HepG2 (cell line): ENCODE data around the gene VPREB3. TPM values are rescaled to one million over a fixed set of nuclear protein-coding genes. Genes with fewer than 3 reads are reported as not detected.
A peak's percentile ranks its signal among the peaks of the same experiment; 100 is the strongest.

Experiments used
- CREB1 ChIP-seq, 2 experiments: fragments of 450-650 bp in 1 of 2; IDR thresholded peaks; 2 replicates each; pipeline ENCODE4 v1.6.1; 2016 to 2017; ENCODE audit warnings: control low read depth in 1 of 2, mild to moderate bottlenecking in 1 of 2, missing compliant biosample characterization in 1 of 2, missing genetic modification characterization in 1 of 2
- CREM ChIP-seq, 2 experiments: sonication (generic) in 1 of 2; formaldehyde crosslinking in 1 of 2; IDR thresholded peaks; 2 replicates each; pipeline versions ENCODE4 v1.4.0 to v1.6.1; 2016 to 2020; ENCODE audit warnings: antibody characterized with exemption in 1 of 2, mild to moderate bottlenecking in 1 of 2, missing genetic modification reagents in 1 of 2
- CSRNP1 ChIP-seq: sonication (generic); formaldehyde crosslinking; IDR thresholded peaks from 2 replicates; pipeline ENCODE4 v1.8.1; 2023; ENCODE audit warnings: mild to moderate bottlenecking, missing genetic modification reagents
- HCFC1 ChIP-seq: fragments of 150-350 bp; IDR thresholded peaks from 2 replicates; pipeline ENCODE4 v1.6.1; 2014; ENCODE audit warnings: low read depth, low read length
- IKZF5 ChIP-seq: IDR thresholded peaks from 2 replicates; pipeline ENCODE4 v1.6.1; 2018; ENCODE audit warnings: missing genetic modification reagents, mild to moderate bottlenecking, missing compliant biosample characterization
- KAT7 ChIP-seq: IDR thresholded peaks from 2 replicates; pipeline ENCODE4 v1.6.1; 2018; ENCODE audit warnings: borderline replicate concordance, missing compliant biosample characterization
- KLF9 ChIP-seq: IDR thresholded peaks from 2 replicates; pipeline ENCODE4 v1.6.1; 2016; ENCODE audit warnings: low read depth
- KMT2A ChIP-seq: sonication (generic); formaldehyde crosslinking; IDR thresholded peaks from 2 replicates; pipeline ENCODE4 v1.4.0; 2020; ENCODE audit warnings: missing genetic modification reagents
- MEIS2 ChIP-seq: sonication (generic); formaldehyde crosslinking; IDR thresholded peaks from 2 replicates; pipeline ENCODE4 v1.9.0; 2021; ENCODE audit warnings: mild to moderate bottlenecking, missing genetic modification reagents
- MXI1 ChIP-seq: IDR thresholded peaks from 3 replicates; pipeline ENCODE4 v1.6.1; 2012; ENCODE audit warnings: low read depth, low read length, inconsistent platforms, borderline replicate concordance
- SOX6 ChIP-seq, 2 experiments: fragments of 450-650 bp in 1 of 2; sonication (generic) in 1 of 2; formaldehyde crosslinking in 1 of 2; IDR thresholded peaks; 2 replicates each; pipeline versions ENCODE4 v1.4.0 to v1.6.1; 2017 to 2020; ENCODE audit warnings: antibody characterized with exemption in 1 of 2, mild to moderate bottlenecking in 1 of 2, missing genetic modification reagents in 1 of 2
- TARDBP ChIP-seq: sonication (generic); formaldehyde crosslinking; IDR thresholded peaks from 2 replicates; pipeline ENCODE4 v1.8.0; 2022; ENCODE audit warnings: mild to moderate bottlenecking, missing genetic modification reagents
- XBP1 ChIP-seq: sonication (generic); formaldehyde crosslinking; IDR thresholded peaks from 2 replicates; pipeline ENCODE4 v1.5.0; 2020; ENCODE audit warnings: missing genetic modification reagents
- YY1 ChIP-seq: IDR thresholded peaks from 2 replicates; pipeline ENCODE4 v1.6.1; 2011; ENCODE audit warnings: low read length, low read depth, moderate library complexity, mild to moderate bottlenecking; ENCODE audit not compliant: insufficient read depth, insufficient replicate concordance
- ZFY ChIP-seq: sonication (generic); formaldehyde crosslinking; IDR thresholded peaks from 2 replicates; pipeline ENCODE4 v1.4.0; 2020; ENCODE audit warnings: missing genetic modification reagents
- ZNF18 ChIP-seq: sonication (generic); formaldehyde crosslinking; IDR thresholded peaks from 2 replicates; pipeline ENCODE4 v1.8.0; 2022; ENCODE audit warnings: mild to moderate bottlenecking, missing genetic modification reagents; ENCODE audit not compliant: insufficient replicate concordance
- ZNF383 ChIP-seq: sonication (generic); formaldehyde crosslinking; IDR thresholded peaks from 2 replicates; pipeline ENCODE4 v1.4.0; 2020; ENCODE audit warnings: missing genetic modification reagents, mild to moderate bottlenecking, borderline replicate concordance
- ZNF607 ChIP-seq: sonication (generic); formaldehyde crosslinking; IDR thresholded peaks from 2 replicates; pipeline ENCODE4 v1.5.1; 2020; ENCODE audit warnings: missing genetic modification reagents, mild to moderate bottlenecking, borderline replicate concordance
- ZNF614 ChIP-seq: IDR thresholded peaks from 2 replicates; pipeline ENCODE4 v1.6.1; 2018; ENCODE audit warnings: missing biosample characterization, missing genetic modification reagents, inconsistent platforms, borderline replicate concordance
- ZNF704 ChIP-seq: sonication (generic); formaldehyde crosslinking; IDR thresholded peaks from 2 replicates; pipeline ENCODE4 v1.8.1; 2023; ENCODE audit warnings: mild to moderate bottlenecking, inconsistent platforms, moderate library complexity, missing genetic modification reagents, borderline replicate concordance
- ZNF83 ChIP-seq: sonication (generic); formaldehyde crosslinking; IDR thresholded peaks from 2 replicates; pipeline ENCODE4 v1.4.0; 2020; ENCODE audit warnings: missing genetic modification reagents, mild to moderate bottlenecking, borderline replicate concordance
- ZSCAN9 ChIP-seq: IDR thresholded peaks from 2 replicates; pipeline ENCODE4 v1.6.1; 2016; ENCODE audit warnings: borderline replicate concordance
- polyA plus RNA-seq, 8 experiments: library from polyadenylated mRNA; depleted of rRNA in 3 of 8; stranded (reverse) in 7 of 8; unstranded in 1 of 8; fragments of >200 nt; fragmentation: Illumina TruSeq in 4 of 8; extraction: Trizol in 4 of 8; gene quantifications; 2 replicates each; pipeline versions ENCODE4 v1.2.1 to v1.2.3, GENCODE V29; 2011 to 2016; ENCODE audit warnings: low read depth in 4 of 8, missing spikeins in 1 of 8, mixed read lengths in 1 of 8; ENCODE audit not compliant: insufficient read depth in 1 of 8
- total RNA-seq, 5 experiments: library from RNA; depleted of rRNA; stranded (reverse); fragments of >200 nt; fragmentation: Illumina TruSeq; extraction: Trizol; gene quantifications; 2 replicates each; pipeline ENCODE4 v1.2.3, GENCODE V29; 2016; ENCODE audit warnings: low read depth in 1 of 5

Gene VPREB3
- total and polyA plus RNA-seq, 2 of the 13 experiments (the other 11 are each of a cell fraction or from before 2014, with no cell fraction given) = 0.22 TPM; not detected in 1

- TF ChIP-seq IKZF5 (CRISPR knock-in tag) = no peak; the same call in 1 of the 2 replicates
- no peak for TF ChIP-seq CREM (IDR thresholded peaks at IDR 0.05)
- no peak for TF ChIP-seq CREM (CRISPR knock-in tag; IDR thresholded peaks at IDR 0.05)
- TF ChIP-seq CREB1 (IDR thresholded peaks at IDR 0.05) = no peak
- TF ChIP-seq CREB1 (CRISPR knock-in tag; IDR thresholded peaks at IDR 0.05) = no peak
- TF ChIP-seq MXI1 = peak; percentile 73; the same call in 2 of the 3 replicates
- TF ChIP-seq CSRNP1 = peak; percentile 94
- peak; percentile 88 for TF ChIP-seq YY1
- TF ChIP-seq ZNF18 = peak; percentile 25
- peak; percentile 29; the same call in 1 of the 2 replicates for TF ChIP-seq KAT7 (CRISPR knock-in tag)
- peak; percentile 95 for TF ChIP-seq ZFY (CRISPR knock-in tag)
- no peak for TF ChIP-seq SOX6 (IDR thresholded peaks at IDR 0.05)
- TF ChIP-seq SOX6 (CRISPR knock-in tag; IDR thresholded peaks at IDR 0.05) = peak; percentile 57
- no peak for TF ChIP-seq ZNF83 (CRISPR knock-in tag)
- TF ChIP-seq ZSCAN9 (CRISPR knock-in tag) = no peak
- peak; percentile 7; the same call in 1 of the 2 replicates for TF ChIP-seq ZNF607 (CRISPR knock-in tag)
- TF ChIP-seq ZNF383 (CRISPR knock-in tag) = peak; percentile 64; the same call in 1 of the 2 replicates
- TF ChIP-seq XBP1 (CRISPR knock-in tag) = 0 out of 2 replicates have a peak, but pooled peaks have one; percentile 18
- peak; percentile 32; the same call in 1 of the 2 replicates for TF ChIP-seq ZNF704
- peak; percentile 60 for TF ChIP-seq TARDBP (CRISPR knock-in tag)
- no peak; the same call in 1 of the 2 replicates for TF ChIP-seq MEIS2
- 0 out of 2 replicates have a peak, but pooled peaks have one; percentile 12 for TF ChIP-seq KLF9 (CRISPR knock-in tag)
- TF ChIP-seq HCFC1 = 0 out of 2 replicates have a peak, but pooled peaks have one; percentile 17
- peak; percentile 5; the same call in 1 of the 2 replicates for TF ChIP-seq ZNF614
- TF ChIP-seq KMT2A = no peak; the same call in 1 of the 2 replicates
Observed at GRCh38 chr22:23767673-23768548, 13.7 kb upstream of the VPREB3 start, which contains the start of gene CHCHD10 (continued).
